ENCODE measurements around the gene LMBR1L.
"Not testable (repeated sequence)": the region's sequence is repeated elsewhere in the genome, so short reads cannot be mapped to it uniquely, and the experiment has no call there.

Gene LMBR1L

DNA sequence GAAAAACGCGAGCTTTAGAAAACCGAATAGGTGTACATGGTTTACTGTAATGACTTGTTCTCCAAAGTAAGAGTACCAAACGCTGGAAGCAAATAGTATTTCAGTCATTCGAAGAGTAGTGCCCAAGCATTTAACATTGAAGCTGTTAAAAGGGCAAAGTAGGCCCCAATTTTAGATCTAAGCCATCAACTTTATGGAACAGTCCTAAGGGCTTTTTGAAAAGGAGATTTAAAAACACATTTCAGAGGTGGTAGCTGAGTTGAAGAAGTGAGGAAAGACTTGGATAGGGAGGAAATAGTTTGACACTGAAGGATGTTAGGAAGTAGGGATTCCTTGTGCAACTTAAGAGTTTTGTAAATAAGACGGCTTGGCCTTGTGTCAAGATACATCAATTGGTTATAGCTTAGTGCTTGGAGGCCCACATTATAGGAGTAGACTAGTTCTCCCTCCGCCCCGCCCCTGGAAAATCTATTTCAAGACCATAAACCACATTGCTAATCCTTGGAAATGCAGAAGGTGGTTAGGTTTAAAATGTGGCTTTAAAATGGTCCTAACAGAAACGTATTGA lies 21.3 kb upstream of the LMBR1L start:
- H3K4me1 ChIP-seq (ENCODE audit: control insufficient read depth, insufficient read depth, low read length), result peaks cover 14% of the 10 kb centered on the region
- no peaks in the 10 kb centered on the region for H3K27me3 ChIP-seq (ENCODE audit: control insufficient read depth, insufficient read depth, low read length)
- H3K9ac ChIP-seq (ENCODE audit: low read length), result peak overlapping the region; percentile 40
- peak overlapping the region; percentile 79 for H3K27ac ChIP-seq (ENCODE audit: low read depth, low read length)
- H3K4me3 ChIP-seq (ENCODE audit: low read length), result peak overlapping the region; percentile 68
- peaks cover 17% of the 10 kb centered on the region for H3K36me3 ChIP-seq (ENCODE audit: control insufficient read depth, insufficient read depth, low read length)

- peak within 1 kb of the TSS; percentile 99 for H3K9ac ChIP-seq (ENCODE audit: low read length)
- H3K36me3 ChIP-seq (ENCODE audit: control insufficient read depth, insufficient read depth, low read length), result peaks cover 19% of the 10 kb centered on the region
- peak within 1 kb of the TSS; percentile 99 for H3K4me3 ChIP-seq (ENCODE audit: low read length)
- peaks cover 14% of the 10 kb centered on the region for H3K4me1 ChIP-seq (ENCODE audit: control insufficient read depth, insufficient read depth, low read length)
- H3K27ac ChIP-seq (ENCODE audit: low read depth, low read length), result peak within 1 kb of the TSS; percentile 99
- no peaks in the 10 kb centered on the region for H3K27me3 ChIP-seq (ENCODE audit: control insufficient read depth, insufficient read depth, low read length)
Measured at GRCh38 chr12:49131051-49131893, 20.6 kb upstream of the LMBR1L start, which contains the start of gene TUBA1B. TUBA1B (minus strand) TSS chr12:49131395; CDS start chr12:49131300, 95 bp downstream.

DNA sequence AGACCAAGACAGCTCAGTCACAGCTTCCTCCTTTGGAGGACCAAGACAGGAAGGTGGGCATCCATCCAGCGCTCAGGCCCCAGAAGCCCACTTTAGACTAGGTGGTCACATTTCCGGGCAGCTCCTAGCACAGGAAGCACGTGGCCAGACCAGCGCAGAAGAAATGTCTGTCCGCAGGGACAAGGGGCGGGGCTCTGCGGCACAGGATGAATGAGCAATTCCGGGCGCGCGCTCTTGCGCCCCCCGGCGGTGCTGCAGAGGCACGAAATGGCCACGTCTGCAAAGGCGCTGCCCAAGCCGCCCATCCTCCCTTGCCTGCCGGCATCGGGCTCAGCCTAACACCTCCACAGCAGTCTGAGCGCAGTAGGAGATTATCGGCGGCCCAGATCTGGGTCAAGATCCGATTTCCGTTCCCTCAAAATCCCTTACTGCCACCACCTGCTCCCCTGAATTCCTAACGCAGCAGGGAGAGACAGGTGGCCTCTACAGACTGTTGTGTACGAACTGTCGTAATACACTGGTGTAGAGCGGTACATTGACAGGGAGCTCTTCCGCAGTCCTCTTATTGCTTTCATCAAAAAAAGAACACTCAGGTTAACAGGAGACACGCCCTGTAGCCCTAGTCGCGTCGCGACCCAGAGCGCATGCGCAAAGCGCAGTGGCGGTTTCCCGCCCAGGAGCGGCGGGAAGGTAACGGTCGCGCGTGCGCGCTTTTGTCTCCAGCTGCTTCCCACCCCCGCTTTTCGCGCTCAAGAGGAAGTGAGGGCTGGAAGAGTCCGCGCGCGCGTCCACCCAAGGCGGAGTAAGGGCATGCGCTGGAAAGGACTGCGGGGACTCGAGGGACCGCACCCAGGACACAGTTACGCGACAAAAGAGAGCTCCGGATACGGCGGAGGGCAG lies 19.8 kb upstream of the LMBR1L start:
- peak overlapping the region; percentile 99 for H3K27ac ChIP-seq (ENCODE audit: low read depth, low read length)
- peaks cover 14% of the 10 kb centered on the region for H3K4me1 ChIP-seq (ENCODE audit: control insufficient read depth, insufficient read depth, low read length)
- H3K27me3 ChIP-seq (ENCODE audit: control insufficient read depth, insufficient read depth, low read length), result no peaks in the 10 kb centered on the region
- H3K4me3 ChIP-seq (ENCODE audit: low read length), result peak overlapping the region; percentile 99
- peaks cover 19% of the 10 kb centered on the region for H3K36me3 ChIP-seq (ENCODE audit: control insufficient read depth, insufficient read depth, low read length)
- H3K9ac ChIP-seq (ENCODE audit: low read length), result peak overlapping the region; percentile 99

DNA sequence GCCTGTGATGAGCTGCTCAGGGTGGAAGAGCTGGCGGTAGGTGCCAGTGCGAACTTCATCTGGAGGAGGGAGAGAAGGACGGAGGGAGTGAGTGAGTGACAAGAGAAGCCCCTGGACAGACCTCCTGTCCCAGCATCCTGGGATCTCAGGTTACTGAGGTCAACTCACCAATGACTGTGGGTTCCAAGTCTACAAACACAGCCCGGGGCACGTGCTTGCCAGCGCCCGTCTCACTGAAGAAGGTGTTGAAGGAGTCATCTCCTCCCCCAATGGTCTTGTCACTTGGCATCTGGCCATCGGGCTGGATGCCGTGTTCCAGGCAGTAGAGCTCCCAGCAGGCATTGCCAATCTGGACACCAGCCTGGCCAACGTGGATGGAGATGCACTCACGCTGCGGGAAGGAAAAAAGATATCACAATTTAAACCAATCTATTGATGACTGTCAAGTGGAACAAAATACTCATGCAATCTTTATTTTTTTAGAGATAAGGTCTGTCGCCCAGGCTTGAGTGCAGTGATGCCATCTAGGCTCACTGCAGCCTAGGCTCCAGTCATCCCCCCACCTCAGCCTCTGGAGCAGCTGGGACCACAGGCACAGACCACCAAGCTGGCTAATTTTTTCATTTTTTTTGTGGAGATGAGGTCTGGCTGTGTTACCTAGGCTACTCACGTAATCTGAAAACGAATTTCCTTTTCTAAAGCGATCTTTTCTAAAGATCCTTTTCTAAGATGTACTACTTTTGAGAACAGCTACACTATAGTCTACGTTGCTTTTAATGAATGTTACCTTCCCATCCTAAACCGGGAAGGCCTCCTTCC lies 18.9 kb upstream of the LMBR1L start:
- no peak overlapping the region for H3K9ac ChIP-seq (ENCODE audit: low read length)
- H3K4me1 ChIP-seq (ENCODE audit: control insufficient read depth, insufficient read depth, low read length), result peaks cover 14% of the 10 kb centered on the region
- H3K27me3 ChIP-seq (ENCODE audit: control insufficient read depth, insufficient read depth, low read length), result no peaks in the 10 kb centered on the region
- peak overlapping the region; percentile 99 for H3K4me3 ChIP-seq (ENCODE audit: low read length)
- H3K36me3 ChIP-seq (ENCODE audit: control insufficient read depth, insufficient read depth, low read length), result peaks cover 19% of the 10 kb centered on the region
- peak overlapping the region; percentile 99 for H3K27ac ChIP-seq (ENCODE audit: low read depth, low read length)

GRCh38 chr12:49127971-49128370 lies 17.3 kb upstream of the LMBR1L start:
- H3K27ac ChIP-seq (ENCODE audit: low read depth, low read length); H3K27me3 ChIP-seq (ENCODE audit: control insufficient read depth, insufficient read depth, low read length); H3K4me3 ChIP-seq (ENCODE audit: low read length); H3K9ac ChIP-seq (ENCODE audit: low read length): not testable (repeated sequence)
- peaks cover 14% of the 10 kb centered on the region for H3K4me1 ChIP-seq (ENCODE audit: control insufficient read depth, insufficient read depth, low read length)
- peaks cover 19% of the 10 kb centered on the region for H3K36me3 ChIP-seq (ENCODE audit: control insufficient read depth, insufficient read depth, low read length)

DNA sequence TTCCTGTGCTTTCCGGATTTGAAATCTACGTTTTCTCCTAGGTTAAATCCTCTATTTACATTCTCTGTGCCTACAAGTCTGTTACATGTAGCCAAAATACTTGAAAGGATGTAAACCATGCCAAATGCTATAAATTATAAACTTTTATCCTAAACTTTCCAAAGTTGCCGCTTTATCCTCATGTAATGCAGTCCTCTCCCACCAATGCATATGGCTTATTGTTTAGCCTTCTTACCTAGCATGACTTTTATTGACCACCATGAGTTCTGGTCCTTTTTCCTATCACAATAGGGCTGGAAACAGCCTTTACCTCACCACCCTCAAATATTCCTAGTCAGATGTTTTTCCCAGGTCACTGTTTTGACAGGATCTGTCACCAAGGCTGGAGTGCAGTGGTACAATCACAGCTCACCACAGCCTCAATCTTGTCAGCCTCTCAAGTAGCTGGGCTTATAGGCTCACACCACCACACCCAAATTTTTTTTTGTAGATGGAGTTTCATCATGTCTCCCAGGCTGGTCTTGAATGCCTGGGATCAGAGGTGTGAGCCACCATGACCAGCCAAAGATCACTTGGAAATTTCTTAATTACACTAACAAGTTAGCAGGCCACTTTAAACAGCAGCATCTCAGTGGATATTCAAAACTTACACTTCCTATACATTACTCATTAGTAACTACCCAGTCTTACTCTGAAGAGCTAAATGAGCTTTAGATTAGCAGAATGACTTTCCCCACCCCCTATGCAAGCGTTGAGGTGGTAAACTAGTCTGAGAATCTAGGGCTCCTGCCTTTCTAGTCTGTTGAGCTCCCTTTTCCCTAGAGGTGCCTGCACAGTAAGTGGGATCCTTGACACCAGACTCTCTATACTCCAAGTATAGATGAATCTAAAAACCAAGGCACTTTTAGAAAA lies 16.5 kb upstream of the LMBR1L start:
- H3K36me3 ChIP-seq (ENCODE audit: control insufficient read depth, insufficient read depth, low read length), result peaks cover 19% of the 10 kb centered on the region
- H3K9ac ChIP-seq (ENCODE audit: low read length), result no peak overlapping the region
- H3K4me3 ChIP-seq (ENCODE audit: low read length), result no peak overlapping the region
- H3K27ac ChIP-seq (ENCODE audit: low read depth, low read length), result no peak overlapping the region
- H3K4me1 ChIP-seq (ENCODE audit: control insufficient read depth, insufficient read depth, low read length), result peaks cover 10% of the 10 kb centered on the region
- H3K27me3 ChIP-seq (ENCODE audit: control insufficient read depth, insufficient read depth, low read length), result no peaks in the 10 kb centered on the region

- H3K4me3 ChIP-seq (ENCODE audit: low read length), result no peak overlapping the region
- H3K36me3 ChIP-seq (ENCODE audit: control insufficient read depth, insufficient read depth, low read length), result no peaks in the 10 kb centered on the region
- H3K4me1 ChIP-seq (ENCODE audit: control insufficient read depth, insufficient read depth, low read length), result no peaks in the 10 kb centered on the region
- H3K27me3 ChIP-seq (ENCODE audit: control insufficient read depth, insufficient read depth, low read length), result no peaks in the 10 kb centered on the region
- H3K9ac ChIP-seq (ENCODE audit: low read length), result no peak overlapping the region
- no peak overlapping the region for H3K27ac ChIP-seq (ENCODE audit: low read depth, low read length)
Measured at GRCh38 chr12:49121047-49121696, 10.5 kb upstream of the LMBR1L start.

DNA sequence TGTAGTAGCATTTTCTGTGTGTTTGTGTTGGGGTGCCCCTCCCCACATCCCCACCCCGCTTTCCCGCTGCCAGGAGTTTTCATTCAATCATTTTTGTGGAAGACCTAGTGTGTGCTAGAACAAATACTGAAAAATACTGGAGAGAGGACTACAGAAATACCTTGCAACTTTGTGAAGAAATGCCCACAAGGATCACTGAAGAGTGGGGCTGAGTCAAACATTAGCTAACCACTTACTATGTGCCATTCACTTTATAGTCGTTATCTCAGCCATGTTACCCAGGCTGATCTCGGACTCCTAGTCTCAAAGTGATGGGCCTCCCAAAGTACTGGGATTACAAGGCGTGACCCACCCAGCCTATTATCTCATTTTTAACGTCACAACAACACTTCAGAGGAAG lies 559 bp upstream of the LMBR1L start:
- Histone ChIP-seq H3K27ac (ENCODE audit: low read depth, low read length) (peak overlapping the region; percentile 100), H3K27me3 (ENCODE audit: control insufficient read depth, insufficient read depth, low read length) (no peaks in the 10 kb centered on the region), H3K36me3 (ENCODE audit: control insufficient read depth, insufficient read depth, low read length) (peaks cover 7% of the 10 kb centered on the region), H3K4me1 (ENCODE audit: control insufficient read depth, insufficient read depth, low read length) (peaks cover 8% of the 10 kb centered on the region), H3K4me3 (ENCODE audit: low read length) (peak overlapping the region; percentile 67), H3K9ac (ENCODE audit: low read length) (no peak overlapping the region)

GRCh38 chr12:49109641-49110463 lies 795 bp downstream of the LMBR1L start:
- Histone ChIP-seq H3K4me1 (ENCODE audit: control insufficient read depth, insufficient read depth, low read length) (peaks cover 10% of the 10 kb centered on the region), H3K27ac (ENCODE audit: low read depth, low read length) (peak overlapping the region; percentile 100), H3K27me3 (ENCODE audit: control insufficient read depth, insufficient read depth, low read length) (no peaks in the 10 kb centered on the region), H3K36me3 (ENCODE audit: control insufficient read depth, insufficient read depth, low read length) (peaks cover 12% of the 10 kb centered on the region), H3K9ac (ENCODE audit: low read length) (peak overlapping the region; percentile 93), H3K4me3 (ENCODE audit: low read length) (peak overlapping the region; percentile 98)

- Histone ChIP-seq H3K4me1 (ENCODE audit: control insufficient read depth, insufficient read depth, low read length) (peaks cover 10% of the 10 kb centered on the region), H3K4me3 (ENCODE audit: low read length) (peak overlapping the region; percentile 98), H3K36me3 (ENCODE audit: control insufficient read depth, insufficient read depth, low read length) (peaks cover 18% of the 10 kb centered on the region), H3K27ac (ENCODE audit: low read depth, low read length) (peak overlapping the region; percentile 100), H3K27me3 (ENCODE audit: control insufficient read depth, insufficient read depth, low read length) (no peaks in the 10 kb centered on the region), H3K9ac (ENCODE audit: low read length) (peak overlapping the region; percentile 22)
Measured at GRCh38 chr12:49108958-49109404, 1.7 kb downstream of the LMBR1L start.

Data from rectal smooth muscle tissue (tissue), 1 donor.